BJ (cell line): Measurements from ENCODE around the gene SAMM50. TPM values are rescaled to one million over a fixed set of nuclear protein-coding genes. Genes with fewer than 3 reads are reported as not detected.

Source experiments
- CTCF ChIA-PET: fragments of 350-600 bp; formaldehyde crosslinking; extraction: SDS; loops from one replicate; lab custom pipeline; 2021; ENCODE audit warnings: antibody characterized with exemption, inconsistent platforms; lab: Yijun Ruan, JAX
- POLR2A ChIA-PET: fragments of 300-600 bp; sonication (Branson Sonifier 250); formaldehyde crosslinking; extraction: SDS; loops from one replicate; lab custom pipeline; 2021; ENCODE audit warnings: antibody characterized with exemption; lab: Charles Lee
- DNase-seq: peaks from one replicate; pipeline ENCODE4 v3.0.0-alpha.2; 2011; ENCODE audit warnings: low read depth
- H3K27me3 ChIP-seq: 2 replicates; pipeline ENCODE4 v1.6.0; 2011; ENCODE audit warnings: low read length; ENCODE audit not compliant: control insufficient read depth, insufficient read depth
- H3K36me3 ChIP-seq: 2 replicates; pipeline ENCODE4 v1.5.1; 2011; ENCODE audit warnings: low read length; ENCODE audit not compliant: control insufficient read depth, insufficient read depth
- H3K4me3 ChIP-seq: 2 replicates; pipeline ENCODE4 v1.5.1; 2011; ENCODE audit warnings: low read depth, mild to moderate bottlenecking, control low read depth, low read length
- polyA plus RNA-seq: library from polyadenylated mRNA; depleted of rRNA; stranded (reverse); fragments of >200 nt; gene quantifications from 2 replicates; pipeline ENCODE4 v1.2.3, GENCODE V29; 2011
- TF ChIP-seq, protein P1 (sequence below): IDR thresholded peaks from 2 replicates; pipeline ENCODE4 v1.5.1; 2011; ENCODE audit warnings: low read depth, mild to moderate bottlenecking, control low read depth, inconsistent platforms, low read length, moderate library complexity; ENCODE audit not compliant: insufficient read depth

The SAMM50 gene
- polyA plus RNA-seq, 1 experiment: 40.7 TPM

DNA sequence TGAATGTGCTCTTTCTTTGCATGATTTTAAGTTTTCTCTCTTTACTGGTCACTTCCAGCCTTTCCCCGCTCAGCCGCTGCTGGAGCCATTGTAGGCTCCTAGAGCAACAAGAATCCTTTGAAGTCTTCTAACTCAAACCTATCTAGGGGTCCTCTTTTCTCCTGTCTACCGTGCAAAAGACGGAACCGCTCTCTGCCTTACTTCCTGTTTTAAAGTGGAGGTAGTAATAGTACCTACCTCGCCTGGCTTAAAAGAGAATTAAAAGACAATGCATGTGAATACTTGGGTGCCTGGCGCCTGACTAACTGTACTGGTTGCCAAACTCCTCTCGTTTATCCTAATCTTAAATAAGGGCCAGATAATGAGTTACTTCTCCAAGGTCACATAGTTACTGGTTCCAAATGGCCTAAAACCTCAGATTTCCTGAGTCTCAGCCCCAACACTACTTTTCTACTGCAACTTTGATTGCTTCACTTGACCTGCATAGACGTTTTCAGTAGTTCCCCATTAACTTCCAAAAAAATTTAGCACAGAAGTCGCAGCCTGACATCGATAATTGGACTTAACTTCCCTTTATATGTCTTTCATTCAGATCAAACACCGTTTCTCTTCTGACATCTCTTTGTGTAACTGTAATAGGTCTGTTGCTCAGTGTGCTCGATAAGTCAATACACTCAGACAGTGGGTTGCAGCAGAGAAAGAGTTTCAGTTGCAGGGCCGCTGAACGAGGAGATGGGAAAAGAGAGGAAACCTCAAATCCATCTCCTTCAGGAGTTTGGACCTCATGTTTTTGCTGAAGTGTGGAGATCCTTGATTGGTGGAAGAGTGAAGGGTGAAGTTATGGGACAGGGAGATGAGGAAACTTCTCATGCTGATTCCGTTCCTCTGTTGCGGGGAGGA is 891 bp downstream of the SAMM50 start:
- TF ChIP-seq, protein P1, sequence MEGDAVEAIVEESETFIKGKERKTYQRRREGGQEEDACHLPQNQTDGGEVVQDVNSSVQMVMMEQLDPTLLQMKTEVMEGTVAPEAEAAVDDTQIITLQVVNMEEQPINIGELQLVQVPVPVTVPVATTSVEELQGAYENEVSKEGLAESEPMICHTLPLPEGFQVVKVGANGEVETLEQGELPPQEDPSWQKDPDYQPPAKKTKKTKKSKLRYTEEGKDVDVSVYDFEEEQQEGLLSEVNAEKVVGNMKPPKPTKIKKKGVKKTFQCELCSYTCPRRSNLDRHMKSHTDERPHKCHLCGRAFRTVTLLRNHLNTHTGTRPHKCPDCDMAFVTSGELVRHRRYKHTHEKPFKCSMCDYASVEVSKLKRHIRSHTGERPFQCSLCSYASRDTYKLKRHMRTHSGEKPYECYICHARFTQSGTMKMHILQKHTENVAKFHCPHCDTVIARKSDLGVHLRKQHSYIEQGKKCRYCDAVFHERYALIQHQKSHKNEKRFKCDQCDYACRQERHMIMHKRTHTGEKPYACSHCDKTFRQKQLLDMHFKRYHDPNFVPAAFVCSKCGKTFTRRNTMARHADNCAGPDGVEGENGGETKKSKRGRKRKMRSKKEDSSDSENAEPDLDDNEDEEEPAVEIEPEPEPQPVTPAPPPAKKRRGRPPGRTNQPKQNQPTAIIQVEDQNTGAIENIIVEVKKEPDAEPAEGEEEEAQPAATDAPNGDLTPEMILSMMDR: no peak
- no peak for DNase-seq
- Histone ChIP-seq H3K4me3 (peak overlapping the region; percentile 83), H3K27me3 (no peaks in the 10 kb centered on the region), H3K36me3 (no peaks in the 10 kb centered on the region)
- CTCF ChIA-PET: interaction anchor here (1.0 kb wide), 1 partner anchor 71 kb away, joined by 3 read pairs; no protein-coding TSS in a partner anchor
- POLR2A ChIA-PET: no interaction called here

DNA sequence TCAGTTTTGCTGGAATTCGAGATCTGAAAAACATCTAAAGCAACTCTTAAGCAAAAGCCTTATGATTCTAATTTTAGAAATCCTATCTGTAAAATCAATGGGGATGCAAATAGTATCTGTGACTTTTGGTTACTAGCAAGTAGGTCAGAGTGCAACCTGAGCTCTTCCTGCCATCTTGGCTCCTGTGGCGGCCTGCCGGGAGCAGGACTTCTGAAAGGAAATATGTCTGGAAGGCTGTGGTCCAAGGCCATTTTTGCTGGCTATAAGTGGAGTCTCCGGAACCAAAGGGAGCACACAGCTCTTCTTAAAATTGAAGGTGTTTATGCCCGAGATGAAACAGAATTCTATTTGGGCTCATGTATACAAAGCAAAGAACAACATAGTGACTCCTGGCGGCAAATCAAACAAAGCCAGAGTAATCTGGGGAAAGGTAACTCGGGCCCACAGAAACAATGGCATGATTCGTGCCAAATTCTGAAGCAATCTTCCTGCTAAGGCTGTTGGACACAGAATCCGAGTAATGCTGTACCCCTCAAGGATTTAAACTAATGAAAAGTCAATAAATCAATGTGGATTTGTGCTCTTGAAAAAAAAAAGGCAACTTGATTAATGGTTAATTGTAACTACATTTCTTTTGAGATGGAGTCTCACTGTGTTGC is 1.7 kb downstream of the SAMM50 start:
- DNase-seq: no peak
- Histone ChIP-seq H3K27me3 (no peaks in the 10 kb centered on the region), H3K4me3 (no peak overlapping the region; the same call in 1 of the 2 replicates), H3K36me3 (no peaks in the 10 kb centered on the region)
- CTCF ChIA-PET: no interaction called here
- POLR2A ChIA-PET: no interaction called here
- TF ChIP-seq, protein P1: no peak

- H3K27me3 ChIP-seq: no peaks in the 10 kb centered on the region
- POLR2A ChIA-PET: no interaction called here
- H3K36me3 ChIP-seq: no peaks in the 10 kb centered on the region
- no peak overlapping the region for H3K4me3 ChIP-seq
- TF ChIP-seq, protein P1: no peak
- CTCF ChIA-PET: no interaction called here
- no peak for DNase-seq
These were observed 2.6 kb downstream of the SAMM50 start for GRCh38 chr22:43957871-43958270.

DNA sequence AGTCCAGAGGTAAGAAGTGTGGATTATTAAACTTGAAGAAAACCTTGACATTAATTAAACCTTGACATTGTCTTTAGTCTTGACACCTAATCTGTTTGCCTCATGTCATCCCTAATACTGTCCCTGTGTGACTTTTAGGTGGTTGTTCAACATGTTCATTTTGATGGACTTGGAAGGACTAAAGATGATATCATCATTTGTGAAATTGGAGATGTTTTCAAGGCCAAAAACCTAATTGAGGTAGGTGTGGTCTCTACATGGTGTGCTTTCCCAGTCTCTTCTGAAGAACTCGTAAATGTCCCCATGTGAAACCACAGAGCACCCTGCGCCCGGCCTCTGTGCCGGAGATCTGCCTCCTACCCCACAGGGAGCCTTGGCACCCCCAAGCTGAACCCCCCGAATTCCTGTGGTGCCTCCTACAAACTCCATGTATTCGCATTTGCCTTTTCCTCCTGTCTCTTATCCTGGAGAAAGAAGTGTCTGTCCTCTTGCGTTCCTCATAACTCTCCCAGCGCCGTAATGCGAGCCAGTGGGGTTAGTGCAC is 9.1 kb downstream of the SAMM50 start:
- H3K4me3 ChIP-seq: no peak overlapping the region
- TF ChIP-seq, protein P1: no peak
- ChIA-PET POLR2A (no interaction called here), CTCF (interaction anchor here (1.5 kb wide), 1 partner anchor 18 kb away, joined by 4 read pairs; no protein-coding TSS in a partner anchor)
- H3K36me3 ChIP-seq: peaks cover 18% of the 10 kb centered on the region
- DNase-seq: no peak
- H3K27me3 ChIP-seq: no peaks in the 10 kb centered on the region

GRCh38 chr22:43967069-43967468 is 11.8 kb downstream of the SAMM50 start:
- ChIA-PET POLR2A (no interaction called here), CTCF (interaction anchor here (0.8 to 1.1 kb wide), 2 partner anchors 21 to 82 kb away, joined by 3 read pairs; no protein-coding TSS in a partner anchor)
- DNase-seq: no peak
- H3K36me3 ChIP-seq: peaks cover 21% of the 10 kb centered on the region
- H3K4me3 ChIP-seq: no peak overlapping the region
- TF ChIP-seq, protein P1: no peak
- H3K27me3 ChIP-seq: no peaks in the 10 kb centered on the region
